ENCODE data around the gene ENOX1. TPM values are rescaled to one million over a fixed set of nuclear protein-coding genes. Genes with fewer than 3 reads are reported as not detected.

Gene ENOX1
- total and polyA plus RNA-seq, 2 of the 13 experiments (the other 11 are each of a cell fraction or from before 2014, with no cell fraction given): not detected

DNA sequence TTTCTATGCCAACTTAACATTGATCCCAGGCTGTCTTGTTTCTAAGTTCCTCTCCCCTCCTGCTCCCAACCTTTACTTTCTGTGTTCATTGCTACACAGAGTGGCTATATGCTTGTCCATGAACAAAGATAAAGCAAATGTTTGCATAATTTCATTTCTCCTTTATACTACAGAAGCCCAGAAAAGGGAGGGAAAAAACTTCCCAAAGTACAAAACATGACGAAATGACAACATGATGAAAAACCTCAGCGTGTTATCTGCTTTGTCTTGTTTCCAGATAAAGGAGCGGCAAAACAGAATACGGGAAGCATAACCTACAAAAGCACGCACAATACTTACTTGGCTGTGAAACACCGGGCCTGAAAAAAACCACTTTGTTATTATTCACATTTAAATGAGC, 426.6 kb downstream of the ENOX1 start:
- Histone ChIP-seq H3K79me2 (ENCODE audit: insufficient read depth, low read length) (no peaks in the 10 kb centered on the region), H3K27me3 (ENCODE audit: control insufficient read depth in 1 of 2, insufficient read depth in 2 of 2, low read length in 2 of 2) (no peaks in the 10 kb centered on the region; a peak in 1 of 5 replicates), H3K9me3 (ENCODE audit: low read length) (no peaks in the 10 kb centered on the region), H3K4me1 (ENCODE audit: insufficient read depth, low read length) (no peaks in the 10 kb centered on the region), H3K27ac (ENCODE audit: extremely low read length, insufficient read depth, low read length) (no peak overlapping the region), H3K4me3 (replicated peaks in 1 of 3; ENCODE audit: insufficient read depth in 1 of 3, low read depth in 2 of 3, low read length in 3 of 3) (no peak overlapping the region), H2AFZ (ENCODE audit: low read length) (no peak overlapping the region), H3K4me2 (ENCODE audit: low read depth, low read length) (no peak overlapping the region), H4K20me1 (ENCODE audit: insufficient read depth, low read length) (no peaks in the 10 kb centered on the region), H3K36me3 (replicated peaks in 1 of 2; ENCODE audit: control insufficient read depth in 1 of 2, insufficient read depth in 2 of 2, low read length in 2 of 2) (no peaks in the 10 kb centered on the region), H3K9ac (ENCODE audit: insufficient read depth, low read depth, low read length) (no peak overlapping the region)
- ATAC-seq (no peak), DNase-seq (ENCODE audit: low spot score) (no peak), FAIRE-seq (no peak)
- WGBS (ENCODE audit: low lambda C conversion rate): 33% methylated on average over 6 of the region's 6 CpGs
- CTCF ChIA-PET (ENCODE audit: low intra/inter-chr PET ratio, low total read pairs): no interaction called here
- POLR2A ChIA-PET: no interaction called here
- TF ChIP-seq MEIS2 (CRISPR knock-in tag; IDR thresholded peaks at IDR 0.05): no peak
- TF ChIP-seq RBM39 (IDR thresholded peaks at IDR 0.05; ENCODE audit: low read depth, low read length, poor library complexity, severe bottlenecking): no peak
- no peak for TF ChIP-seq STAT5B (CRISPR knock-in tag; IDR thresholded peaks at IDR 0.05)
- TF ChIP-seq FOXK1 (CRISPR knock-in tag; IDR thresholded peaks at IDR 0.05; ENCODE audit: borderline replicate concordance, low read depth): no peak
- TF ChIP-seq SAFB2 (CRISPR knock-in tag; IDR thresholded peaks at IDR 0.05; ENCODE audit: borderline replicate concordance, low read depth): no peak
- TF ChIP-seq ZNF75D (CRISPR knock-in tag; IDR thresholded peaks at IDR 0.05; ENCODE audit: borderline replicate concordance): no peak
- TF ChIP-seq ZBTB7B (CRISPR knock-in tag; IDR thresholded peaks at IDR 0.05): no peak
- TF ChIP-seq FOXM1 (CRISPR knock-in tag; IDR thresholded peaks at IDR 0.05): no peak
- no peak for TF ChIP-seq HES4 (CRISPR knock-in tag; IDR thresholded peaks at IDR 0.05; ENCODE audit: borderline replicate concordance)
- BruUV-seq (replicated peaks): no TSS peak
- in situ Hi-C loops (cut with HindIII; ENCODE audit: extremely low pct_ligation_motif_present, low pct_unique_long_range_greater_than_20kb) (no loop called here), intact Hi-C loops (cut with micrococcal nuclease; ENCODE audit: unreplicated experiment) (no loop called here)

DNA sequence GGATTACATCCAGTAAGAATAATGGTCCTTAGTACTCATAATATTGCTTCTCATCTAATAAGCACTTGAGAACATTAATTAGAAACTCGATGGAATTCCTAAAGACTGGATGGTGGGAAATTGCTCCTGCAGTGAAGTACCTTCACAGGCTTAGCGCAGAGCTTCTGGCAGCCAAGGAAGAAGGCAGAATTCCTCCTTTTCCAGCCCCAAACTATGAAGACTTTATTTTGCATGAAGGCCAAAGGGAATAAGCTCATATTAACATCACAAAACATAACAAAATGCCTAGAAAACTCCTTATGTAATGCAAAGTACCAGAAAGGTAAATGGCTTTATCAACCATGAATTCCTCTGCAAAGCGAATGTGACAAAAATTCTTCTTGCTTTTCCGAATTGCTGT, 427.2 kb downstream of the ENOX1 start:
- DNase-seq (ENCODE audit: low spot score): no peak
- BruUV-seq (replicated peaks): no TSS peak
- H3K9ac ChIP-seq (ENCODE audit: insufficient read depth, low read depth, low read length): no peak overlapping the region
- no peak for FAIRE-seq
- no peaks in the 10 kb centered on the region for H3K79me2 ChIP-seq (ENCODE audit: insufficient read depth, low read length)
- H3K4me2 ChIP-seq (ENCODE audit: low read depth, low read length): no peak overlapping the region
- H3K4me1 ChIP-seq (ENCODE audit: insufficient read depth, low read length): no peaks in the 10 kb centered on the region
- H2AFZ ChIP-seq (ENCODE audit: low read length): no peak overlapping the region
- H4K20me1 ChIP-seq (ENCODE audit: insufficient read depth, low read length): no peaks in the 10 kb centered on the region
- no peak overlapping the region for H3K4me3 ChIP-seq (replicated peaks in 1 of 3; ENCODE audit: insufficient read depth in 1 of 3, low read depth in 2 of 3, low read length in 3 of 3)
- in situ Hi-C loops (cut with HindIII; ENCODE audit: extremely low pct_ligation_motif_present, low pct_unique_long_range_greater_than_20kb): no loop called here
- no peak for ATAC-seq
- ChIA-PET POLR2A (no interaction called here), CTCF (ENCODE audit: low intra/inter-chr PET ratio, low total read pairs) (no interaction called here)
- WGBS (ENCODE audit: low lambda C conversion rate): 55% methylated on average over 4 of the region's 4 CpGs
- no peaks in the 10 kb centered on the region for H3K9me3 ChIP-seq (ENCODE audit: low read length)
- intact Hi-C loops (cut with micrococcal nuclease; ENCODE audit: unreplicated experiment): no loop called here
- H3K27me3 ChIP-seq (ENCODE audit: control insufficient read depth in 1 of 2, insufficient read depth in 2 of 2, low read length in 2 of 2): no peaks in the 10 kb centered on the region; a peak in 1 of 5 replicates
- no peak overlapping the region for H3K27ac ChIP-seq (ENCODE audit: extremely low read length, insufficient read depth, low read length)
- no peaks in the 10 kb centered on the region for H3K36me3 ChIP-seq (replicated peaks in 1 of 2; ENCODE audit: control insufficient read depth in 1 of 2, insufficient read depth in 2 of 2, low read length in 2 of 2)
- TF ChIP-seq, protein P1, sequence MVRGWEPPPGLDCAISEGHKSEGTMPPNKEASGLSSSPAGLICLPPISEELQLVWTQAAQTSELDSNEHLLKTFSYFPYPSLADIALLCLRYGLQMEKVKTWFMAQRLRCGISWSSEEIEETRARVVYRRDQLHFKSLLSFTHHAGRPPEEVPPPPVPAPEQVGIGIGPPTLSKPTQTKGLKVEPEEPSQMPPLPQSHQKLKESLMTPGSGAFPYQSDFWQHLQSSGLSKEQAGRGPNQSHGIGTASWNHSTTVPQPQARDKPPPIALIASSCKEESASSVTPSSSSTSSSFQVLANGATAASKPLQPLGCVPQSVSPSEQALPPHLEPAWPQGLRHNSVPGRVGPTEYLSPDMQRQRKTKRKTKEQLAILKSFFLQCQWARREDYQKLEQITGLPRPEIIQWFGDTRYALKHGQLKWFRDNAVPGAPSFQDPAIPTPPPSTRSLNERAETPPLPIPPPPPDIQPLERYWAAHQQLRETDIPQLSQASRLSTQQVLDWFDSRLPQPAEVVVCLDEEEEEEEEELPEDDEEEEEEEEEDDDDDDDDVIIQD (CRISPR knock-in tag; IDR thresholded peaks at IDR 0.05; ENCODE audit: low read depth): no peak
- no peak for TF ChIP-seq ZSCAN12 (CRISPR knock-in tag; IDR thresholded peaks at IDR 0.05)
- TF ChIP-seq DMAP1 (CRISPR knock-in tag; IDR thresholded peaks at IDR 0.05): no peak
- TF ChIP-seq ZNF44 (CRISPR knock-in tag; IDR thresholded peaks at IDR 0.05): no peak
- TF ChIP-seq, protein P2, sequence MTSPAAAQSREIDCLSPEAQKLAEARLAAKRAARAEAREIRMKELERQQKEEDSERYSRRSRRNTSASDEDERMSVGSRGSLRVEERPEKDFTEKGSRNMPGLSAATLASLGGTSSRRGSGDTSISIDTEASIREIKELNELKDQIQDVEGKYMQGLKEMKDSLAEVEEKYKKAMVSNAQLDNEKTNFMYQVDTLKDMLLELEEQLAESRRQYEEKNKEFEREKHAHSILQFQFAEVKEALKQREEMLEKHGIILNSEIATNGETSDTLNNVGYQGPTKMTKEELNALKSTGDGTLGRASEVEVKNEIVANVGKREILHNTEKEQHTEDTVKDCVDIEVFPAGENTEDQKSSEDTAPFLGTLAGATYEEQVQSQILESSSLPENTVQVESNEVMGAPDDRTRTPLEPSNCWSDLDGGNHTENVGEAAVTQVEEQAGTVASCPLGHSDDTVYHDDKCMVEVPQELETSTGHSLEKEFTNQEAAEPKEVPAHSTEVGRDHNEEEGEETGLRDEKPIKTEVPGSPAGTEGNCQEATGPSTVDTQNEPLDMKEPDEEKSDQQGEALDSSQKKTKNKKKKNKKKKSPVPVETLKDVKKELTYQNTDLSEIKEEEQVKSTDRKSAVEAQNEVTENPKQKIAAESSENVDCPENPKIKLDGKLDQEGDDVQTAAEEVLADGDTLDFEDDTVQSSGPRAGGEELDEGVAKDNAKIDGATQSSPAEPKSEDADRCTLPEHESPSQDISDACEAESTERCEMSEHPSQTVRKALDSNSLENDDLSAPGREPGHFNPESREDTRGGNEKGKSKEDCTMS (CRISPR knock-in tag; conservative IDR thresholded peaks at IDR 0.05): no peak

Measured in HepG2 (cell line).